Kidney (tissue), 14 donors: Measurements from ENCODE around the gene APCDD1L. TPM values are rescaled to one million over a fixed set of nuclear protein-coding genes. Genes with fewer than 3 reads are reported as not detected.
A peak's percentile ranks its signal among the peaks of the same experiment; 100 is the strongest.

Experiments used
- DNase-seq, 5 donors: peaks; one replicate each; pipeline ENCODE4 v3.0.0-alpha.2; 2013 to 2020
- FAIRE-seq: peaks from 2 replicates; lab custom pipeline; 2012; peaks lifted over from hg19 to GRCh38; lab: Jason Lieb, UNC
- H3K27ac ChIP-seq, 2 donors: one replicate each; pipeline ENCODE4 v1.7.0; 2013; ENCODE audit warnings: low read depth in 2 of 2, low read length in 2 of 2, inconsistent platforms in 1 of 2
- H3K27me3 ChIP-seq: one replicate; pipeline ENCODE4 v1.7.1; 2013; ENCODE audit warnings: low read length, inconsistent platforms; ENCODE audit not compliant: control insufficient read depth, insufficient read depth
- H3K36me3 ChIP-seq, 3 donors: one replicate each; pipeline versions ENCODE4 v1.7.0 to v1.7.1; 2013; ENCODE audit warnings: low read length in 3 of 3, control low read depth in 1 of 3, inconsistent platforms in 1 of 3; ENCODE audit not compliant: insufficient read depth in 3 of 3, control insufficient read depth in 2 of 3
- H3K4me1 ChIP-seq, 3 donors: one replicate each; pipeline versions ENCODE4 v1.7.0 to v1.7.1; 2013; ENCODE audit warnings: low read length in 3 of 3, inconsistent platforms in 1 of 3, low read depth in 1 of 3; ENCODE audit not compliant: control insufficient read depth in 2 of 3, insufficient read depth in 2 of 3
- H3K4me3 ChIP-seq, 3 donors: one replicate each; pipeline versions ENCODE4 v1.7.0 to v1.8.1; 2013; ENCODE audit warnings: low read length in 3 of 3, control low read depth in 1 of 3, inconsistent platforms in 1 of 3
- H3K9ac ChIP-seq, 3 donors: one replicate each; pipeline versions ENCODE4 v1.7.0 to v1.7.1; 2013; ENCODE audit warnings: low read length in 3 of 3, control low read depth in 1 of 3, inconsistent platforms in 1 of 3
- H3K9me3 ChIP-seq, 3 donors: one replicate each; pipeline versions ENCODE4 v1.7.0 to v1.7.1; 2013; ENCODE audit warnings: low read length in 3 of 3, control low read depth in 1 of 3, inconsistent platforms in 1 of 3; ENCODE audit not compliant: control insufficient read depth in 2 of 3, insufficient read depth in 1 of 3
- intact Hi-C: fragments of 100-400 bp; cut with DNase I; formaldehyde crosslinking; loops from one replicate; pipeline ENCODE4 v1.11.1; 2022
- polyA plus RNA-seq: library from polyadenylated mRNA; stranded (reverse); fragments of 350-450 nt; fragmentation: Illumina TruSeq; extraction: RNeasy Lipid Tissue Mini Kit (QIAGEN cat#74804); gene quantifications from one replicate; pipeline ENCODE4 v1.2.3, GENCODE V29; 2014; ENCODE audit warnings: low read depth, low replicate concordance; ENCODE audit not compliant: insufficient read depth
- total RNA-seq: library from RNA; stranded (reverse); fragmentation: NEBNext Ultra II Directional; extraction: Animal tissue kit (Norgen Biotek cat#: 25700); gene quantifications from one replicate; pipeline ENCODE4 v1.2.1, GENCODE V29; 2021
- TF ChIP-seq, protein P1 (sequence below): IDR thresholded peaks from 3 replicates; pipeline ENCODE4 v1.5.1; 2012; ENCODE audit warnings: mild to moderate bottlenecking, moderate library complexity, borderline replicate concordance; ENCODE audit not compliant: insufficient read depth; ENCODE audit errors: extremely low read depth
- donor health status: control.
- donor health status: control.
- donor health status: control.
- donor health status: control.
- donor health status: control.
- donor health status: DM: yes; HTN: yes; CAD: no.
- donor health status: Normal renal cell carcinoma (clear cell type).

The APCDD1L gene
- total and polyA plus RNA-seq, 2 donors from 2014 or later = 1.2 to 4.5 TPM

DNA sequence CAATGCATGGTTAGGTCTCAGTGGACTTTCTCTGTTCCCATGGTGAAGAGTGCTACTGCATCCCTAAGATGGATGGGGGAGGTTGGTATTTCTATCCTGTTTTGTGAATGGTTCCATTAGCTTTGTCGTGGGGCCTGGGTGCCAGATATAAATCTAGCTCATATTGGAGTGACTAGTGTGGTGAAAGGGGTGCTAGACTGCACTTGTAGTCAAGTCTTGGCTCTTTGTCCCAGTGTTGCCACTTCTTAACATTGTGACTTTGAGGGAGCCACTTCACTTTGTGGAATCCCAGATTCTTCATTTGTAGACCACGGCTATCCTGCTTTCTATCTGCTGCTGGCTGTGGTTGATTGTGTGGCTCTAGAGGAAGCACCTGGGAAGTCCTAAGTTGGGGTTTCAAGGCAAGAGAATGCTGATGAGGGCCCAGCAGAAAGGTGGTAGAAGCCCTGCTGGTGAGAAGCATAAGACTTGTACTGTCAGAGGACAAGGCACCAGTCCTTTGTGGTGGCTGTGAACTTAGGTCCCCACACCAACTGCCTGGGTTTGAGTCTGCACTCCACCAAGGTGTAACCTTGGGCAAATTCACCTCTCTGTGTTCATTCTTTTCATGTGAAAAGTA lies 82.1 kb downstream of the APCDD1L start:
- intact Hi-C loops = no loop called here
- no peak for FAIRE-seq
- Histone ChIP-seq H3K4me3 (no peak overlapping the region), H3K4me1 (peaks cover 0 to 31% (median 20%) of the 10 kb centered on the region in 3 donors), H3K27me3 (no peaks in the 10 kb centered on the region), H3K36me3 (peaks cover 0 to 4% (median 0%) of the 10 kb centered on the region in 3 donors), H3K9me3 (no peaks in the 10 kb centered on the region), H3K27ac (no peak overlapping the region), H3K9ac (no peak overlapping the region)
- TF ChIP-seq, protein P1, sequence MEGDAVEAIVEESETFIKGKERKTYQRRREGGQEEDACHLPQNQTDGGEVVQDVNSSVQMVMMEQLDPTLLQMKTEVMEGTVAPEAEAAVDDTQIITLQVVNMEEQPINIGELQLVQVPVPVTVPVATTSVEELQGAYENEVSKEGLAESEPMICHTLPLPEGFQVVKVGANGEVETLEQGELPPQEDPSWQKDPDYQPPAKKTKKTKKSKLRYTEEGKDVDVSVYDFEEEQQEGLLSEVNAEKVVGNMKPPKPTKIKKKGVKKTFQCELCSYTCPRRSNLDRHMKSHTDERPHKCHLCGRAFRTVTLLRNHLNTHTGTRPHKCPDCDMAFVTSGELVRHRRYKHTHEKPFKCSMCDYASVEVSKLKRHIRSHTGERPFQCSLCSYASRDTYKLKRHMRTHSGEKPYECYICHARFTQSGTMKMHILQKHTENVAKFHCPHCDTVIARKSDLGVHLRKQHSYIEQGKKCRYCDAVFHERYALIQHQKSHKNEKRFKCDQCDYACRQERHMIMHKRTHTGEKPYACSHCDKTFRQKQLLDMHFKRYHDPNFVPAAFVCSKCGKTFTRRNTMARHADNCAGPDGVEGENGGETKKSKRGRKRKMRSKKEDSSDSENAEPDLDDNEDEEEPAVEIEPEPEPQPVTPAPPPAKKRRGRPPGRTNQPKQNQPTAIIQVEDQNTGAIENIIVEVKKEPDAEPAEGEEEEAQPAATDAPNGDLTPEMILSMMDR = no peak
- no peak for DNase-seq

DNA sequence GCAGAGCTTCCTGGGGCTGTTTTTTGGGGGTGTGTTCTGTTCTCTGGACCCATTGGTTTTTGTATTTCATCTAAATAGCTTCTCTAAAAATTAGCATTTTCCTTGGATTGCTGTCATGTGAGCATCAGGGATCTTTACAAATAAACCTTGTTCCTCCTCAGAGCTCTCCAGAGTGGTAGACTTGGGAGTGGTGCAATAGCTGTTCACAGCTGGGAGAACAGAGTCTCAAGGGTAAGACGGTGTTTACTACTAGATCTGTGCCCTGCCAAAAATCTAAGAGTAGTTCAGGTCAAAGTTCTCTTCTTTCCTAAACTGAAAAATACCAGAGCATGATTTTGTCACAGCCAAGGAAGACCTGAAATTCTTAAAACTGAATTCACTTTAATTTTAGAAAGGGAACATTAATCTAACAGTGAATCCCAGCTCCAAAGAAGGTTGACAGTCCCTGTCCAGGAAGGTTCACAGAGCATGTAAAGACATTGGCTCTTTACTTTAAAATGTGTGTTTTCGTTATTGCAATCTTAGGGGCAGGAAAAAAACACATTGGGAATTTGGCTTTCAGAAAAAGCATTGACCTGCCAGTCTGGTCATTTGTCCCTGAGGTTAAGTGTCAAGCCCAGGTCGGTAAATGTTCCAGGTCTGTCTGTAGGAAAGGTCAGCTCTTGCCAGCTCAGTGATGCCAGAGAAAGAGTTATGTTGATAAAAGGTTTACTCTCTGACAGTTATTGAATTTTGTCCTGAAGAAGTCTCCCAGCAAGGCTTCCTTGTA lies 82.8 kb downstream of the APCDD1L start:
- Histone ChIP-seq H3K27me3 (no peaks in the 10 kb centered on the region), H3K9ac (no peak overlapping the region), H3K27ac (peak overlapping the region in 1 of 2 donors; percentile 26), H3K36me3 (peaks cover 0 to 4% (median 0%) of the 10 kb centered on the region in 3 donors), H3K4me3 (no peak overlapping the region), H3K4me1 (peaks cover 0 to 24% (median 16%) of the 10 kb centered on the region in 3 donors), H3K9me3 (no peaks in the 10 kb centered on the region)
- TF ChIP-seq, protein P1 = no peak
- DNase-seq (no peak), FAIRE-seq (no peak)
- intact Hi-C loops = no loop called here

DNA sequence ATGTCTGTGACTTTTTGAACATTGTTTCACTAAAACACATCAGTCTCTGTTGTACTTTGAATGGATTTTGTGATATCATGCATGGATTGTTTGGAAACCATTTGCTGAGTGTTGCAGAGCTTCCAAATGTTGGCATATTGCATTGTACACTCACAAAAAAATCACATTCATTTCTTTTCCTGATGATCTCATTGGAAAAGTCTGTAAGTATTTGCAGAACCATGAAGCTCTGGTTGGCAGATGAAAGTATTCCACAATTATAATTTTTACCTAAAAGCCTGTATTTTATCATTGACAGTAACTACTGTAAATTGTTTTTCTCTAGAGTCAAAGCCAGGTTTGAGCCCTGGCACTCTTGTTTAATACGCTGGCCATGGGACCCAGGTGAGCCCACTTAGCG lies 84.1 kb downstream of the APCDD1L start:
- H3K27ac ChIP-seq = no peak overlapping the region
- H3K9me3 ChIP-seq = no peaks in the 10 kb centered on the region
- no peak overlapping the region for H3K4me3 ChIP-seq
- DNase-seq (no peak), FAIRE-seq (no peak)
- H3K4me1 ChIP-seq = peaks cover 0 to 23% (median 16%) of the 10 kb centered on the region in 3 donors
- no peak overlapping the region for H3K9ac ChIP-seq
- H3K36me3 ChIP-seq = peaks cover 0 to 4% (median 0%) of the 10 kb centered on the region in 3 donors
- intact Hi-C loops = no loop called here
- H3K27me3 ChIP-seq = no peaks in the 10 kb centered on the region
- TF ChIP-seq, protein P1 = no peak
